OCI-LY7 (cell line): ENCODE measurements around the gene SERPINF2.

Experiments
- CTCF ChIP-seq: fragments of 200-600 bp; sonication (generic); conservative IDR thresholded peaks from 2 replicates; pipeline ENCODE4 v1.5.1; 2014; ENCODE audit warnings: mild to moderate bottlenecking, antibody characterized with exemption, low read length, moderate library complexity, mixed read lengths
- EZH2phosphoT487 ChIP-seq: fragments of 200-600 bp; sonication (generic); IDR thresholded peaks from 2 replicates; pipeline ENCODE4 v1.6.1; 2018; ENCODE audit warnings: low read depth, borderline replicate concordance, mild to moderate bottlenecking, mixed run types, antibody characterized with exemption, low read length, moderate library complexity, mixed read lengths

- TF ChIP-seq CTCF (no peak), EZH2phosphoT487 (no peak)
These were observed 15.3 kb upstream of the SERPINF2 start for GRCh38 chr17:1727258-1727789.
